Choroid plexus epithelial cell (primary cell): ENCODE results near the gene ATP1A1.

ENCODE experiments used
- DNase-seq: peaks from one replicate; pipeline ENCODE4 v3.0.0-alpha.2; 2010; ENCODE audit warnings: low read depth
- H3K4me3 ChIP-seq: 2 replicates; pipeline ENCODE4 v1.5.1; 2011; ENCODE audit warnings: low read depth, mild to moderate bottlenecking, control low read depth, low read length, moderate library complexity
- CTCF ChIP-seq: conservative IDR thresholded peaks from 2 replicates; pipeline ENCODE4 v1.5.1; 2011; ENCODE audit warnings: low read depth, mild to moderate bottlenecking, control low read depth, inconsistent platforms, low read length, moderate library complexity

The ATP1A1 gene

GRCh38 chr1:116379674-116380498, 6.8 kb downstream of the ATP1A1 start:
- TF ChIP-seq CTCF = no peak
- DNase-seq = peak; percentile 19
- H3K4me3 ChIP-seq = no peak overlapping the region

- DNase-seq = no peak
- no peak for TF ChIP-seq CTCF
- no peak overlapping the region for H3K4me3 ChIP-seq
Measured at GRCh38 chr1:116380499-116381242, 7.6 kb downstream of the ATP1A1 start.

- DNase-seq = peak; percentile 74
- no peak overlapping the region for H3K4me3 ChIP-seq
- TF ChIP-seq CTCF = no peak
Measured at GRCh38 chr1:116382321-116382720, 9.3 kb downstream of the ATP1A1 start.

GRCh38 chr1:116382857-116383483, 9.9 kb downstream of the ATP1A1 start:
- H3K4me3 ChIP-seq = no peak overlapping the region
- DNase-seq = no peak
- no peak for TF ChIP-seq CTCF

GRCh38 chr1:116386042-116386441, 13.0 kb downstream of the ATP1A1 start:
- TF ChIP-seq CTCF = no peak
- H3K4me3 ChIP-seq = no peak overlapping the region
- no peak for DNase-seq

- TF ChIP-seq CTCF = no peak
- no peak overlapping the region for H3K4me3 ChIP-seq
- no peak for DNase-seq
Measured at GRCh38 chr1:116387551-116387950, 14.5 kb downstream of the ATP1A1 start.
